HG02798 (cell line): Measurements from ENCODE around the gene SRRD.
A peak's percentile ranks its signal among the peaks of the same experiment; 100 is the strongest.
"Not testable (repeated sequence)": the region's sequence is repeated elsewhere in the genome, so short reads cannot be mapped to it uniquely, and the experiment has no call there.

Source experiments
- ATAC-seq: cut with Tn5 transposase; IDR thresholded peaks from one replicate; pipeline ENCODE4 v1.9.1; 2021; ENCODE audit warnings: mild to moderate bottlenecking; ENCODE audit not compliant: unreplicated experiment, poor library complexity

Gene SRRD, protein sequence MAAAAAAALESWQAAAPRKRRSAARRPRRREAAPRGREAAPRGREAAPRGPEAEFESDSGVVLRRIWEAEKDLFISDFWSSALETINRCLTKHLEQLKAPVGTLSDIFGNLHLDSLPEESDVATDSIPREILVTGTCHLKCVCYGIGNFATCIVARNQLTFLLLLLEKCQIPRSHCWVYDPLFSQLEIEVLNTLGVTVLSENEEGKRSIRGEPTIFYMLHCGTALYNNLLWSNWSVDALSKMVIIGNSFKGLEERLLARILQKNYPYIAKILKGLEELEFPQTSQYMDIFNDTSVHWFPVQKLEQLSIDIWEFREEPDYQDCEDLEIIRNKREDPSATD

DNA sequence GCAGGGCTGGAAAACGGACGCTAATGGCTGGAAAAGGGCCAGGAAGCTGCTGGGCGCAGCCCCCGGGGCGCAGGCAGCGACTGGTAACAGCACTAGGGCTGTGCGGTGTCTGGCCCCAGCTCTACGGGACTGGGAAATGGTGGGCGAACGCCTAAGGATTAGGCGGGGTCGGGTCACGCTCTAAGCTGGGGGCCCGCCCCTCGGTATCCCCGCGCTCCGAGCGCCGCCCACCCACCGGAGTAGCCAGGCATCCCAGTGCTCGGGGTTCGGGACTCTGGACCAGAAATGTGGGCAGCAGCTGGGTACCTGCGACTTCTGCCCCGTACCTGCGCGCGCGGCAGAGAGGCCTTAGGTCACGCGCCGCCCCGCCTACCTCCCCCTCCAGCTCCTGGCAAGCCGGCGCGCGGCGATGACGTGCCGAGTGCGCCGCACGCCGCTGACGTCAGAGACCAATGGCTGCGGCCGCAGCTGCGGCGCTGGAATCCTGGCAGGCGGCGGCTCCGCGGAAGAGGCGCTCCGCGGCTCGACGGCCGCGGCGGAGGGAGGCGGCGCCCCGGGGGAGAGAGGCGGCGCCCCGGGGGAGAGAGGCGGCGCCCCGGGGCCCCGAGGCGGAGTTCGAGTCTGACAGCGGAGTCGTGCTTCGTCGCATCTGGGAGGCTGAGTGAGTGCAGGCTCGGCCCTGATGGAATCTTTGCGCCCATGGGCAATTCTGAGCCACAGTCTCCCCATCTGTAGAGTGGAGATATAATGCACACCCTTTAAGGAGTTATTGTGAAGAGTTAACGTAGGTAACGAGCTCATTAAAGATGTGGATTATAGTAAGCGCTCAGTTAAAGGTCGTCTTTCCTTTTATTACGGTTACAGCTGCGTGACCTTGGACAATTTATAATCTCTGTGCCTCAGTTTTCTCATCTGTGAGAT lies at the start of gene SRRD, which contains the start of gene HPS4:
Gene SRRD (plus strand): TSS at position 439 of the 921 bp plus-strand sequence. CDS start 14 bp downstream, at position 453.
Gene HPS4 (minus strand): TSS at position 345 of the 921 bp plus-strand sequence. CDS start 2,021 bp downstream, outside the sequence.
- ATAC-seq = peak; percentile 84

DNA sequence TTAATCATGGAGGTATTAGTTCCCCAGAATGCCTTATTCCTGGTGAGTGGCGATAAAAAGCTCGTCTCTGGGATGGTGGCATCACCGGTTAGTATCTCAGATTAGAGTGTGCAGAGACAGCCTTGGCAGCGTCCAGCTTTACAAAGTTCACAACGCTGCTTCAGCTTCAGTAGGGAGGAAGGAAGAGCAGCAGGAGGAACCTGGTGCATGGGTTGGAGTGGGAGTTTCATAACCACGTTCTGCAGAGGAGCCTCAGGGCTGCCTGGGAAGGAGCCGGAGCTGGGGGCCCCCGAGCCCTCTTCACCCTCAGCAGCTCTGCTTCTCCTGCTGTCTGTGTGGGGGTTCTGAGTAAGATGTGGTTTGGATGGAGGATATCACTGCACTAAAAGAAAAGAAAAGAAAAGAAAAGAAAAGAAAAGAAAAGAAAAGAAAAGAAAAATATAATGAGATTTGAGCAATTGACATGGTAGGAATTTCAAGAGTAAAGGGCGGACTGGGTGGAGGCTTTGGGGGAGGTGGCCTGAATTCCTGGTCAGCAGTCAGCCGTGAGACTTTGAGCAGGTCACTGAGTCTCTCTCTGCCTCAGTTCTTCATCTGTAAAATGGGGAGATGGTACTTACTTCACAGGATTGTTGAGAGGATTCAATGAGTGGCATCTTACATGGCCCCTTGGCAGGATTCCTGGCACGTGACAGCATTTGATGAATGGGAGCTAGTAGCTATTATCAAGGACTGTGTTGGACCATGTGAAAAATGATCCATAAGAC lies 48.2 kb upstream of the SRRD start:
- ATAC-seq = no peak

- no peak for ATAC-seq
Observed at GRCh38 chr22:26436903-26437515, 46.7 kb upstream of the SRRD start.

GRCh38 chr22:26437694-26438392 lies 45.8 kb upstream of the SRRD start:
- no peak for ATAC-seq

GRCh38 chr22:26438776-26439175 lies 44.9 kb upstream of the SRRD start:
- not testable (repeated sequence) for ATAC-seq

GRCh38 chr22:26439559-26439958 lies 44.1 kb upstream of the SRRD start:
- ATAC-seq = no peak

DNA sequence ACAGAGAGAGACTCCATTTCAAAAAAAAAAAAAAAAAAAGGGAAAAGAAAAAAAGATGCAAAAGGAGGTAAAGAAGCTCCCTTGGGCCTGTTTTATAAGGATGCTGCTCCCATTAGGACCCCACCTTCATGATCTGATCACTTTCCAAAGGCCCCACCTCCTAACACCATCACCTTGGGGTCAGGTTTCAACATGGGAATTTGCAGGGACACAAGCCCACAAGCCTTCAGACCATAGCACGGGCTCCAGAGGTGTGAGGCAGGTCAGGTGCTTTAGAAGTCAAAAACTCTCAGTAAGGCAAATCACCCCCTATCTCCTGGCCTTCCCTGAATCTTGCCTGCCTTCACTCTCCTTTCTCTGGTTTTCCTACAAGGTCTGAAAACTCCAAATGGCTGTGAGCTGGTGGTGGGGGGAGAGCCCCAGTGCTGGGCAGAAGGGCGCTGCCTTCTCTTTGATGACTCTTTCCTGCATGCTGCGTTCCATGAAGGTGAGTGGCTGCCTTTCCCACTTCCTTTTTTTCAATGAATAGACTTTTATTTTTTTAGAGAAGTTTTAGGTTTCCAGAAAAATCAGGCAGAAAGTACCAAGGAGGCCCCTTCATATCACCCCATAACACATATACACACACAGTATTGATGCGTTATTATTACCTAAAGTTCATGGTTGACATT lies 41.5 kb upstream of the SRRD start:
- ATAC-seq = no peak

- no peak for ATAC-seq
Observed at GRCh38 chr22:26443901-26444690, 39.6 kb upstream of the SRRD start.

DNA sequence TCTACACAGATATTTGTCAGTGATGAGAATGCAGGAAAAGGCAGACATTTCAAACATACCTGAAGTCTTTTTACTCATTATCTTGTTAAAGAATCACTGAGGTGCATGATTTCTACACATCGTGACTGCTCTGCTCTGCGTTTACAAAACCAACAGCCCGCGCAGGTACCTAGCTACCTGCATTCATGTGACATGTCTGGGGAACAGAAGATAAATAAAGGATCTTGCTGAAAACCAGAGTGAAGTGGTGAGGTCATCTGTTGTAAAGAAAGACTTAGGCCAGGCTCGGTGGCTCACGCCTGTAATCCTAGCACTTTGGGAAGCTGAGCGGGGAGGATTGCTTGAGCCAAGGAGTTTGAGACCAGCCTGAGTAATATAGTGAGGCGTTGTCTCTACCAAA lies 38.9 kb upstream of the SRRD start:
- ATAC-seq = no peak

DNA sequence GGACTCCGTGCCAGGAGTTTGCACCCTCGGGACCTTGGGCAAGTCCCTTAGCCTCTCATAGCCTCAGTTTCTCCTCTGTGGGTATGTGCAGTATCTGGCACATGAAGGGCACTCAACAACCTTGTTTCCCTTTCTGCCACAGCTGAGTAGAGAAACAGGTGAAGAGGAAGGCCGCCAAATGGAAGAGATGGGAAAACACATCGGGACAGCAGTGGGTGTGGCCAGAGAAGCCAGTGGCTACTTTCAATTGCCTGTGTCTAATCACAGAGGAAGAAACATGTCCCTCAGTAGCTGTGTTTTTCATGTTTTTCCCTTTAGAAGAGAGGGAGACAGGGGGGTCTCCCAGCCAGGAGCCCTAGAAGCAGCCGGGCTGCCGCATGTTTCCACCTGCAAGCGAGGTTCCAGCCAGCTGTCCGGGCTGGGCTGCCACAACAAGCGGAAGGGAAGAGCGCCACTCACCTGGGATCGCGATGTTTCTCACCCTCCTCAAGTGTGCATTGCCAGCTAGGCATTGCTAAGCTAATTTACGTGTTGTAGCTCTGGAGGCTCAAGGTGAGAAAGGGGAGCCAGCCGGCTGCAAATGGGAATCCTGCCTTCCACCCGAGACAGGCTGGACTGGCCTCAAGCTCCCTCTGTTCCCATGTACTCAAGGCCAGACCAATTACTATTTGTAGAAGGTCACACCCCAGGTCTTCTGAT lies 38.0 kb upstream of the SRRD start:
- no peak for ATAC-seq

DNA sequence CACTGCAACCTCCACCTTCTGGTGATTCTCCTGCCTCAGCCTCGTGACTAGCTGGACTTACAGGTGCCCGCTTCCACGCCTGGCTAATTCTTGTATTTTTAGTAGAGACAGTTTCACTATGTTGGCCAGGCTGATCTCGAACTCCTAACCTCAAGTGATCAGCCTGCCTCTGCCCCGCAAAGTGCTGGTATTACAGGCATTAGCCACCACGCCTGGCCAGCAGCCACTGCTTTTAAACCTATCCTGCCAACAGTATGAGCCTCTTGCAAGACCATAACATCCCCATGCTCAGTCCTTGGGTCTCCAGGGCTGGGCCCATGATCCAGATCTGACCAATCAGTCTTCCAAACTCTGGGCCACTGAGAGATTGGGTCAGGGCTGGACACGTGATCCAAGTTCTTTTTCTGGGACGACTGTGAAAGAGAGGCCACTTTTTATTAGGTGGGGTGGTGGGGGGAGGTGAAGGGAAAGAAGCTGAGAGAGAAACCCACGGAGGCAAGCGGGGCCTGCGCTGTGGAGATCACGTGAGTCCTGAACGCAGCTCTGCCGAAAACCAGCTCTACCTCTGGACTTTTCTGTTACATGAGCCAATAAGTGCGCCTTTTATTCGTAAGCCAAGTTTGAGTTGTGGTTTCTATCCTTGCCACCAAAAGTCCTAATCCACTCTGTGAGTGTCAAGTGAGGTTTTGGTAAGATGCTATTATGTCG lies 36.7 kb upstream of the SRRD start:
- ATAC-seq = no peak

DNA sequence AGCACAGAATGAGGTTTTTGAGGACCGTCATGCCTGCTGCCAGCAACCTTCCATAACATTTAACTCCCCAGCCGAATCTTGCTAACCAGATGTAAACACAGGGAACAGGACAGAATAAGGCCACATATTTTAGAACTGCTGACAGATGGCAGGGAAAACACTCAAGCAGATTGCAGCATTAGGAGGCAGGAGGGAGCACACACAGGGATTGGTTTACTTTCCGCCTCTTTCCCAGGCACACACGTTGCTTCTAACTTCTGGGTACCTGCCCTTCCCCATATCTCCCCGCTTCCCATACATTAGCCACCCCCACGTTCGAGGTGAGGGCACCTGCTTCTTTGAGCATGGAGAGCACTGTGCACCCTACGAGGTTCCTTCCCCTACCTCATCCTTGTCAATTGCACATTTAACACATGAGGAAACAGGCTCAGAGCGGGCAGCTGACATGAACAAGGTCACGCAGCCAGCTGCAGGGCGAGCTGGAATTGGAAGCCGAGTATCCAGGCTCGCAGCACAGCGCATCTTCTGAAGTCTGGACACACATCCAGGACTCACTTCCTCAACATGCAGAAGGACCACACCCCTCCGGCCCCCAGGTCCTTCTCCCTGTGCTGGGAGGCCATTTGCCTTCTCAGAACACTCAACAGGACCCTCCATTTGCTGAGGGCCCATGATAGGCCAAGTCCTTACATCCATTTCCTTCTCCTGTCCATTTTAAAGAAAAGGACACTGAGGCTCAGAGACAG lies 35.9 kb upstream of the SRRD start:
- ATAC-seq = no peak

- ATAC-seq = no peak
Observed at GRCh38 chr22:26448334-26448733, 35.3 kb upstream of the SRRD start.

DNA sequence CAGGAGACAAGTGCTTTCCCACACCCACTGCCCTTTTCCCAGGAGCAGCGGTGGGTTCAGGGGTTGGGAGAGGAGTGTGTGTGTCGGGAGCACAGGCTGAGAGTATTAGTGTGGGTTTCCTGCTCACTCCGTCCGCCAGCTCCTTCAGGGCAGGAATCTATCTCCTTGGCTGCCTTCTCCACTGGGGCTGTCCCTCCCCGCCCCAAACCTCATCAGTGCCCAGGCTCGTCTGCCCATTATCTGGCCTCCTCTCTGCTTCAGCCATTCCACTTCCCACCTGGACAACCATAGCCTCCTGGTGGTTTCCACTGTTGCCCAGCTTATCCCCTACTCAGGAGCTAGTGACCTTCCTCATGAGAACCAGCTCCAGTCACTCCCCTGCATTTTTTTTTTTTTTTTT lies 34.7 kb upstream of the SRRD start:
- ATAC-seq = no peak

GRCh38 chr22:26450453-26451185 lies 33.1 kb upstream of the SRRD start:
- no peak for ATAC-seq
